ENCODE data around the gene ESR2.

- TF ChIP-seq CTCF (IDR thresholded peaks at IDR 0.05; ENCODE audit: low read depth, low read length, poor library complexity, severe bottlenecking): no peak
- TF ChIP-seq EZH2phosphoT487 (IDR thresholded peaks at IDR 0.05; ENCODE audit: borderline replicate concordance, low read length): no peak
Observed at GRCh38 chr14:64174922-64175782, 119.0 kb downstream of the ESR2 start.

Measured in DOHH2 (cell line).